ENCODE measurements around the gene RNASEH2A. TPM values are rescaled to one million over a fixed set of nuclear protein-coding genes. Genes with fewer than 3 reads are reported as not detected.
A peak's percentile ranks its signal among the peaks of the same experiment; 100 is the strongest.

Gene RNASEH2A
- total and polyA plus RNA-seq, 2 experiments from 2014 or later = 16.9 to 32.3 TPM

- Histone ChIP-seq H3K9me2 (ENCODE audit: insufficient read depth) (no peaks in the 10 kb centered on the region), H3K79me2 (ENCODE audit: insufficient read depth) (no peaks in the 10 kb centered on the region), H3K4me1 (ENCODE audit: insufficient read depth) (peaks cover 31% of the 10 kb centered on the region), H2AFZ (no peak overlapping the region), H3F3A (ENCODE audit: insufficient read depth) (peaks cover 47% of the 10 kb centered on the region), H3K27ac (peak overlapping the region; percentile 73), H3K9me3 (ENCODE audit: low read depth) (no peaks in the 10 kb centered on the region), H3K4me3 (no peak overlapping the region), H3K9ac (peak overlapping the region; percentile 79), H3K27me3 (replicated peaks; ENCODE audit: insufficient read depth) (no peaks in the 10 kb centered on the region), H4K20me1 (ENCODE audit: insufficient read depth) (no peaks in the 10 kb centered on the region), H3K4me2 (ENCODE audit: unreplicated experiment) (no peak overlapping the region), H3K36me3 (ENCODE audit: low read depth) (no peaks in the 10 kb centered on the region)
- WGBS, 2 experiments (ENCODE audit: low coverage in 1 of 2, low lambda C conversion rate in 2 of 2, missing lambda C conversion rate in 2 of 2) = 56 to 64% methylated on average over 10 of the region's 10 CpGs
- peak; percentile 52 for DNase-seq
- TF ChIP-seq EZH2 (IDR thresholded peaks at IDR 0.05; ENCODE audit: insufficient read depth, poor library complexity, severe bottlenecking) (no peak), EZH2phosphoT487 (IDR thresholded peaks at IDR 0.05; ENCODE audit: insufficient read depth, low read depth) (no peak)
- in situ Hi-C loops (cut with MboI) = no loop called here
These were observed 22.0 kb upstream of the RNASEH2A start for GRCh38 chr19:12784394-12784870.

- Histone ChIP-seq H3K4me1 (ENCODE audit: insufficient read depth) (peaks cover 26% of the 10 kb centered on the region), H3K79me2 (ENCODE audit: insufficient read depth) (no peaks in the 10 kb centered on the region), H2AFZ (no peak overlapping the region), H3K9ac (no peak overlapping the region), H3K36me3 (ENCODE audit: low read depth) (no peaks in the 10 kb centered on the region), H3K27ac (peak overlapping the region; percentile 73), H3K9me2 (ENCODE audit: insufficient read depth) (no peaks in the 10 kb centered on the region), H3K4me3 (no peak overlapping the region), H3K4me2 (ENCODE audit: unreplicated experiment) (no peak overlapping the region), H3K9me3 (ENCODE audit: low read depth) (no peaks in the 10 kb centered on the region), H3F3A (ENCODE audit: insufficient read depth) (peaks cover 41% of the 10 kb centered on the region), H3K27me3 (replicated peaks; ENCODE audit: insufficient read depth) (no peaks in the 10 kb centered on the region), H4K20me1 (ENCODE audit: insufficient read depth) (no peaks in the 10 kb centered on the region)
- 42 to 53% methylated on average over 5 of the region's 5 CpGs for WGBS, 2 experiments (ENCODE audit: low coverage in 1 of 2, low lambda C conversion rate in 2 of 2, missing lambda C conversion rate in 2 of 2)
- in situ Hi-C loops (cut with MboI) = no loop called here
- peak; percentile 42 for DNase-seq
- no peak for TF ChIP-seq EZH2phosphoT487 (IDR thresholded peaks at IDR 0.05; ENCODE audit: insufficient read depth, low read depth)
These were observed 21.4 kb upstream of the RNASEH2A start for GRCh38 chr19:12784871-12785430.

GRCh38 chr19:12785431-12786031 is 20.9 kb upstream of the RNASEH2A start:
- Histone ChIP-seq H3K79me2 (ENCODE audit: insufficient read depth) (no peaks in the 10 kb centered on the region), H3K4me1 (ENCODE audit: insufficient read depth) (peaks cover 29% of the 10 kb centered on the region), H2AFZ (peak overlapping the region; percentile 26; the same call in 1 of the 2 replicates), H3K9me2 (ENCODE audit: insufficient read depth) (no peaks in the 10 kb centered on the region), H3K9me3 (ENCODE audit: low read depth) (no peaks in the 10 kb centered on the region), H3K4me3 (no peak overlapping the region), H3K4me2 (ENCODE audit: unreplicated experiment) (no peak overlapping the region), H3K9ac (no peak overlapping the region), H3K27ac (peak overlapping the region; percentile 73), H3F3A (ENCODE audit: insufficient read depth) (peaks cover 42% of the 10 kb centered on the region), H3K36me3 (ENCODE audit: low read depth) (no peaks in the 10 kb centered on the region), H4K20me1 (ENCODE audit: insufficient read depth) (no peaks in the 10 kb centered on the region), H3K27me3 (replicated peaks; ENCODE audit: insufficient read depth) (no peaks in the 10 kb centered on the region)
- 88 to 92% methylated on average over 4 of the region's 4 CpGs for WGBS, 2 experiments (ENCODE audit: low coverage in 1 of 2, low lambda C conversion rate in 2 of 2, missing lambda C conversion rate in 2 of 2)
- TF ChIP-seq EZH2phosphoT487 (IDR thresholded peaks at IDR 0.05; ENCODE audit: insufficient read depth, low read depth) (no peak), EZH2 (IDR thresholded peaks at IDR 0.05; ENCODE audit: insufficient read depth, poor library complexity, severe bottlenecking) (no peak)
- in situ Hi-C loops (cut with MboI) = no loop called here
- DNase-seq = peak; percentile 17

GRCh38 chr19:12786141-12786870 is 20.1 kb upstream of the RNASEH2A start:
- no peak overlapping the region for H3K9ac ChIP-seq
- no peaks in the 10 kb centered on the region for H3K27me3 ChIP-seq (replicated peaks; ENCODE audit: insufficient read depth)
- peak overlapping the region; percentile 73; the same call in 1 of the 2 replicates for H3K27ac ChIP-seq
- H3K4me2 ChIP-seq (ENCODE audit: unreplicated experiment) = no peak overlapping the region
- H3K9me3 ChIP-seq (ENCODE audit: low read depth) = no peaks in the 10 kb centered on the region
- WGBS, 2 experiments (ENCODE audit: low coverage in 1 of 2, low lambda C conversion rate in 2 of 2, missing lambda C conversion rate in 2 of 2) = 54 to 60% methylated on average over 16 of the region's 18 CpGs
- DNase-seq = no peak
- H4K20me1 ChIP-seq (ENCODE audit: insufficient read depth) = no peaks in the 10 kb centered on the region
- no peaks in the 10 kb centered on the region for H3K36me3 ChIP-seq (ENCODE audit: low read depth)
- in situ Hi-C loops (cut with MboI) = no loop called here
- peaks cover 34% of the 10 kb centered on the region for H3K4me1 ChIP-seq (ENCODE audit: insufficient read depth)
- no peaks in the 10 kb centered on the region for H3K9me2 ChIP-seq (ENCODE audit: insufficient read depth)
- peaks cover 46% of the 10 kb centered on the region for H3F3A ChIP-seq (ENCODE audit: insufficient read depth)
- TF ChIP-seq EZH2 (IDR thresholded peaks at IDR 0.05; ENCODE audit: insufficient read depth, poor library complexity, severe bottlenecking) = no peak
- TF ChIP-seq EZH2phosphoT487 (IDR thresholded peaks at IDR 0.05; ENCODE audit: insufficient read depth, low read depth) = no peak
- H3K4me3 ChIP-seq = no peak overlapping the region
- no peaks in the 10 kb centered on the region for H3K79me2 ChIP-seq (ENCODE audit: insufficient read depth)
- H2AFZ ChIP-seq = peak overlapping the region; percentile 26; the same call in 1 of the 2 replicates
